Spleen (tissue), 11 donors: ENCODE results near the gene LGI4. TPM values are rescaled to one million over a fixed set of nuclear protein-coding genes. Genes with fewer than 3 reads are reported as not detected.

Experiments
- DNase-seq: peaks from one replicate; pipeline ENCODE4 v3.0.0-alpha.2; 2020
- H3K27ac ChIP-seq, 8 donors: fragments of 200-600 bp; sonication (generic) in 7 of 8; 1 replicate in 4 of 8; 2 replicates in 4 of 8; pipeline versions ENCODE4 v1.5.0 to v1.8.0; 2016 to 2021; ENCODE audit warnings: inconsistent platforms in 4 of 8, mild to moderate bottlenecking in 4 of 8, moderate library complexity in 1 of 8
- H3K27me3 ChIP-seq, 7 donors: fragments of 200-600 bp; sonication (generic) in 6 of 7; replicated peaks in 1 of 7; 1 replicate in 4 of 7; 2 replicates in 3 of 7; pipeline versions ENCODE4 v1.5.0 to v1.8.0; 2016 to 2021; ENCODE audit warnings: inconsistent platforms in 3 of 7, mild to moderate bottlenecking in 1 of 7
- H3K36me3 ChIP-seq, 6 donors: fragments of 200-600 bp; sonication (generic) in 5 of 6; 1 replicate in 4 of 6; 2 replicates in 2 of 6; pipeline versions ENCODE4 v1.5.0 to v1.8.0; 2016 to 2021; ENCODE audit warnings: inconsistent platforms in 2 of 6
- H3K4me1 ChIP-seq, 6 donors: fragments of 200-600 bp; sonication (generic) in 5 of 6; 1 replicate in 3 of 6; 2 replicates in 3 of 6; pipeline versions ENCODE4 v1.5.0 to v1.8.0; 2016 to 2021; ENCODE audit warnings: inconsistent platforms in 3 of 6
- H3K4me3 ChIP-seq, 8 donors: fragments of 200-600 bp; sonication (generic) in 7 of 8; 1 replicate in 4 of 8; 2 replicates in 4 of 8; pipeline versions ENCODE4 v1.5.0 to v1.8.0; 2016 to 2021; ENCODE audit warnings: inconsistent platforms in 4 of 8, mild to moderate bottlenecking in 4 of 8, moderate library complexity in 2 of 8
- H3K9me3 ChIP-seq, 8 donors: fragments of 200-600 bp; sonication (generic) in 7 of 8; 1 replicate in 4 of 8; 2 replicates in 4 of 8; pipeline versions ENCODE4 v1.5.0 to v1.8.0; 2016 to 2021; ENCODE audit warnings: inconsistent platforms in 4 of 8
- POLR2A ChIP-seq, 3 donors: fragments of 450-650 bp; IDR thresholded peaks; one replicate each; pipeline ENCODE4 v1.5.1; 2017; ENCODE audit warnings: antibody characterized with exemption in 3 of 3, mild to moderate bottlenecking in 1 of 3
- POLR2AphosphoS5 ChIP-seq, 3 donors: sonication (generic); formaldehyde crosslinking; IDR thresholded peaks; one replicate each; pipeline ENCODE4 v1.5.1; 2017; ENCODE audit warnings: antibody characterized with exemption in 3 of 3
- WGBS, 5 donors: extraction: QIAGEN DNeasy Blood & Tissue Kit in 3 of 5; methylation state at CpG; one replicate each; pipeline versions ENCODE4 v1.1.5 to v1.1.7; 2013 to 2018; 5-methylcytosine and 5-hydroxymethylcytosine counted together
- intact Hi-C: fragments of 100-400 bp; cut with DNase I; formaldehyde crosslinking; loops from one replicate; pipeline ENCODE4 v1.15.0; 2023; ENCODE audit warnings: low total_unique reads
- polyA plus RNA-seq, 3 donors: library from polyadenylated mRNA; stranded (reverse); fragments of 200-250 nt; gene quantifications; one replicate each; pipeline ENCODE4 v1.2.1, GENCODE V29; 2013
- total RNA-seq, 7 donors: library from RNA; depleted of rRNA in 3 of 7; stranded (reverse); fragments of >200 nt in 3 of 7; fragmentation: NEBNext Ultra II Directional in 4 of 7; extraction: Animal tissue kit (Norgen Biotek cat#: 25700) in 4 of 7; gene quantifications; one replicate each; pipeline versions ENCODE4 v1.1.0 to v1.2.1, GENCODE V29; 2016 to 2021
- TF ChIP-seq, protein P1 (sequence below), 11 experiments: fragments of 200-600 bp in 7 of 11; fragments of 450-650 bp in 4 of 11; sonication (generic) in 4 of 11; IDR thresholded peaks in 8 of 11; conservative IDR thresholded peaks in 3 of 11; 1 replicate in 7 of 11; 2 replicates in 4 of 11; pipeline versions ENCODE4 v1.4.0 to v1.8.0; 2016 to 2021; ENCODE audit warnings: antibody characterized with exemption in 11 of 11, inconsistent platforms in 4 of 11, mild to moderate bottlenecking in 1 of 11
- donor health status: healthy with polysubstance abuse.
- donor health status: DM: no; HTN: no; CAD: no; lungs with moderate emphysema.
- donor health status: DM: no; HTN: no; CAD: no.
- donor health status: Bipolar disorder and iron deficiency.
- donor health status: healthy.
- donor health status: DM: no; HTN: no; CAD: no.
- donor health status: DM: yes; HTN: yes; CAD: no.

The LGI4 gene
- total and polyA plus RNA-seq, 10 donors: 0.68 to 9.7 (median 1.6) TPM; not detected in 1

DNA sequence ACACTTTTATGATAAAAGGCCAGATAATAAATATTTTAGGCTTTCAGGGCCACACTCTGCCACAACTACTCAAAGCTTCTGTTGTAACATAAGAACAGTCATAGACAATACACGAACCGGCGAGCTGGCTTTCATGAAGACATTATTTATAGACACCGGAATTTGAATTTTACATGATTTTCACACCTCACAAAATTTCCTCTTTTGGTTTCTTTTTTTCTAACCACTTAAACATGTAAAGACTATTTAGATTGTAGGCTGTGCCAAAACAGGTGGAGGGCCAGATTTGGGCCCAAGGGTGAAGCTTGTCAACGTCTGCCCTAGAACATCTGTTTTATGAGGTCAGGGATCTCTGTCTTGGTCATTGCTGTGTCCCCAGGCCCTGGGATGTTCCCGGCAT is 48.9 kb downstream of the LGI4 start:
- Histone ChIP-seq H3K27ac (peak overlapping the region; percentile 22 to 89 (median 76)), H3K4me1 (peaks cover 11 to 76% (median 37%) of the 10 kb centered on the region in 6 donors), H3K4me3 (no peak overlapping the region), H3K9me3 (no peaks in the 10 kb centered on the region), H3K36me3 (no peaks in the 10 kb centered on the region), H3K27me3 (peaks cover 0 to 13% (median 2%) of the 10 kb centered on the region in 7 donors)
- WGBS, 5 donors: 44 to 64% (median 51%) methylated on average over 6 of the region's 6 CpGs
- no peak for DNase-seq
- intact Hi-C loops: no loop called here
- TF ChIP-seq, protein P1, sequence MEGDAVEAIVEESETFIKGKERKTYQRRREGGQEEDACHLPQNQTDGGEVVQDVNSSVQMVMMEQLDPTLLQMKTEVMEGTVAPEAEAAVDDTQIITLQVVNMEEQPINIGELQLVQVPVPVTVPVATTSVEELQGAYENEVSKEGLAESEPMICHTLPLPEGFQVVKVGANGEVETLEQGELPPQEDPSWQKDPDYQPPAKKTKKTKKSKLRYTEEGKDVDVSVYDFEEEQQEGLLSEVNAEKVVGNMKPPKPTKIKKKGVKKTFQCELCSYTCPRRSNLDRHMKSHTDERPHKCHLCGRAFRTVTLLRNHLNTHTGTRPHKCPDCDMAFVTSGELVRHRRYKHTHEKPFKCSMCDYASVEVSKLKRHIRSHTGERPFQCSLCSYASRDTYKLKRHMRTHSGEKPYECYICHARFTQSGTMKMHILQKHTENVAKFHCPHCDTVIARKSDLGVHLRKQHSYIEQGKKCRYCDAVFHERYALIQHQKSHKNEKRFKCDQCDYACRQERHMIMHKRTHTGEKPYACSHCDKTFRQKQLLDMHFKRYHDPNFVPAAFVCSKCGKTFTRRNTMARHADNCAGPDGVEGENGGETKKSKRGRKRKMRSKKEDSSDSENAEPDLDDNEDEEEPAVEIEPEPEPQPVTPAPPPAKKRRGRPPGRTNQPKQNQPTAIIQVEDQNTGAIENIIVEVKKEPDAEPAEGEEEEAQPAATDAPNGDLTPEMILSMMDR (IDR thresholded peaks at IDR 0.05 in 8 of 11, conservative IDR thresholded peaks at IDR 0.05 in 3 of 11): no peak
- TF ChIP-seq POLR2AphosphoS5 (IDR thresholded peaks at IDR 0.05): no peak
- no peak for TF ChIP-seq POLR2A (IDR thresholded peaks at IDR 0.05)

DNA sequence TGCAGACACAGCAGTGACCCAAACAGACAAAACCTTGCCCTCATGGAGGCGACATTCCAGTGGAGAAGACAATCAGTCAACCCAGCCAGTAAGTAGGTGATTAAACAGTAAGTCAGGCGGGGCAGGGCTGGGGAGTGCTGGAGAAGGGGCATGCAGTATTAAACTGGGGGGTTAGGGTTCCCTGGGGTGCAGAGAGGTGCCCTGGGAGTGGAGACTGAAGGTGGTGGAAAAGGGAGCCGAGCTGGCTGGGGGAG is 50.4 kb downstream of the LGI4 start:
- Histone ChIP-seq H3K4me1 (peaks cover 4 to 65% (median 28%) of the 10 kb centered on the region in 6 donors), H3K9me3 (no peaks in the 10 kb centered on the region), H3K27me3 (no peaks in the 10 kb centered on the region), H3K4me3 (no peak overlapping the region), H3K27ac (peak overlapping the region in 3 of 8 donors; percentile 11 to 89 (median 80)), H3K36me3 (no peaks in the 10 kb centered on the region)
- WGBS, 5 donors: 71 to 94% (median 83%) methylated on average over 3 of the region's 3 CpGs
- no peak for DNase-seq
- TF ChIP-seq, protein P1 (IDR thresholded peaks at IDR 0.05 in 8 of 11, conservative IDR thresholded peaks at IDR 0.05 in 3 of 11): no peak
- intact Hi-C loops: no loop called here

DNA sequence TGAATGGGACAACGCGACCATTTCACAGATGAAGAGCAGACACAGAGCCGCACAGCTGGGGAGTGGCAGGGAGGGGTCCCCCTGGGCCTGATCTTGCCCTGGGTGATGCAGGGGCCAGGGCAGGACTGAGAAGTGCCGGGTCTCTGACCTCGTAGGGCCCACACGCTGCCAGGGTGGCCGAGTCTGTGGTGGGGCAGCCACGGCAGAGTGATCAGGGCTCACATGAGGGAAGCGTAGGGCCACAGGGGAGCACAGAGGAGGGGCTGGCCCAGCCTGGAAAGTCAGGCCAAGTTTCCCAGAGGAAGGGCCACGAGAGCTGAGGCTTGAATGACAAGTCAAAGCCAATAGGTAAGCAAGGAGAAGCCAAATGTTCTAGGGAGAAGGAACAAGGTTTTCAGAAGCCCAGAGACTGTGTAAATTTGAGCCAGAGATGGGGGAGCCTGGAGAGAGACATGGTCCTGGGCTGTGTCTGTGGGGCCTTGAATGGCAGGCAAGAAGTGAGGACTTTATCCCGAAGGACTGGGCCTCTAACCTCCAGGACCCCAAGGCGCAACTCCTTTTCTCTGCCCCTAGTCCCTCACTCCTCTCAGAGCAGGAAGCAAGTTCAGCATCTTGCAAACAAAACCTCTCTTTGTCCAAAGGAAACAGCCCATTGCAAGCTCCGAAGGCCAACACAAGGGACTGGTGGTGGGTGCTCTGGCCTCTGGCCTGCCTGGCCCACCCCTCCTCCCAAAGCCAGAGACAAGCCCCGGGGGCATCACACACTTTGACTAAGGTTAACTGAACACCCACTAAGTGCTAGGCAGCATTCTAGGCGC is 51.0 kb downstream of the LGI4 start:
- 71 to 83% (median 76%) methylated on average over 15 of the region's 15 CpGs for WGBS, 5 donors
- intact Hi-C loops: no loop called here
- TF ChIP-seq POLR2A (IDR thresholded peaks at IDR 0.05) (no peak), POLR2AphosphoS5 (IDR thresholded peaks at IDR 0.05) (no peak)
- TF ChIP-seq, protein P1 (IDR thresholded peaks at IDR 0.05 in 8 of 11, conservative IDR thresholded peaks at IDR 0.05 in 3 of 11): no peak

DNA sequence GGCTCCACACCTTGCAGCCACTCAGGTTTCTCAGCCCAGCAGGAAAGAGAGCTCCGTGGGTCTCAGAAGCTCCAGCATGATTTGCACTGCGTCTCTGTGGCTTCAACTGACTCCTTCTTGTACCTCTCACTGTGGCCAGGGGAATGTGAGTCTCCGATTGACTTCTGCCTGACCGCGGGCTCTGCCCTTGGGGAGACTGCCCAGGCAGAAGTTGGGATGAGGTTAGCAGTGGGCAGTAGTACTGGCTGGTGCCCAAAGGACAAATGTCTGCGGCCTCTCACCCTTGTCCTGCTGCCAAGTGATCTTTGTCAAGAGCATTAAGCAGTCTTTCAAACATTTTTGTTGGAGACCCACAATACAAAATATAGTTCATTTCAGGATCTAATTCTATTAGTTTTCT is 53.7 kb downstream of the LGI4 start:
- H3K27ac ChIP-seq: no peak overlapping the region
- H3K4me3 ChIP-seq: no peak overlapping the region
- no peaks in the 10 kb centered on the region for H3K9me3 ChIP-seq
- intact Hi-C loops: no loop called here
- no peak for DNase-seq
- TF ChIP-seq POLR2AphosphoS5 (IDR thresholded peaks at IDR 0.05) (no peak), POLR2A (IDR thresholded peaks at IDR 0.05) (no peak)
- TF ChIP-seq, protein P1 (IDR thresholded peaks at IDR 0.05 in 8 of 11, conservative IDR thresholded peaks at IDR 0.05 in 3 of 11): no peak
- no peaks in the 10 kb centered on the region for H3K36me3 ChIP-seq
- H3K27me3 ChIP-seq: no peaks in the 10 kb centered on the region
- H3K4me1 ChIP-seq: peaks cover 4 to 39% (median 20%) of the 10 kb centered on the region in 6 donors
- WGBS, 5 donors: 84 to 89% (median 85%) methylated on average over 6 of the region's 6 CpGs

More for the DNA sequence above, 51.0 kb downstream of the LGI4 start:
- Histone ChIP-seq H3K4me1 (peaks cover 4 to 65% (median 28%) of the 10 kb centered on the region in 6 donors), H3K27ac (peak overlapping the region in 3 of 8 donors; percentile 36 to 89 (median 80)), H3K27me3 (no peaks in the 10 kb centered on the region), H3K4me3 (no peak overlapping the region), H3K9me3 (no peaks in the 10 kb centered on the region), H3K36me3 (no peaks in the 10 kb centered on the region)
- DNase-seq: no peak
